A549 (cell line): ENCODE results near the gene ST3GAL5.
"Not testable (repeated sequence)": the region's sequence is repeated elsewhere in the genome, so short reads cannot be mapped to it uniquely, and the experiment has no call there.

Experiments
- BHLHE40 ChIP-seq: IDR thresholded peaks from 2 replicates; pipeline ENCODE4 v1.6.1; 2012; ENCODE audit warnings: low read depth, low read length, inconsistent platforms
- CHD4 ChIP-seq: fragments of 200-600 bp; sonication (generic); IDR thresholded peaks from 2 replicates; pipeline ENCODE4 v1.6.1; 2016; ENCODE audit warnings: antibody characterized with exemption, mild to moderate bottlenecking, borderline replicate concordance
- CTCF ChIP-seq: fragments of >200 bp; sonication (Bioruptor Twin); formaldehyde crosslinking; IDR thresholded peaks from 3 replicates; pipeline ENCODE4 v1.5.1; 2016
- JUNB ChIP-seq: fragments of >200 bp; sonication (Bioruptor Twin); formaldehyde crosslinking; IDR thresholded peaks from 2 replicates; pipeline ENCODE4 v1.6.1; 2016
- KDM1A ChIP-seq: fragments of 200-600 bp; sonication (generic); IDR thresholded peaks from 2 replicates; pipeline ENCODE4 v1.6.1; 2016; ENCODE audit warnings: low read depth, mild to moderate bottlenecking
- MYC ChIP-seq: IDR thresholded peaks from 2 replicates; pipeline ENCODE4 v1.6.1; 2012; ENCODE audit warnings: mild to moderate bottlenecking, inconsistent platforms, low read length, improper control_type of control experiment, borderline replicate concordance
- NPAS2 ChIP-seq: fragments of 250-450 bp; sonication (Bioruptor Pico); IDR thresholded peaks from 2 replicates; pipeline ENCODE4 v1.8.0; 2022; ENCODE audit warnings: mild to moderate bottlenecking, moderate library complexity, borderline replicate concordance
- REST ChIP-seq: fragments of 200-600 bp; sonication (generic); IDR thresholded peaks from 2 replicates; pipeline ENCODE4 v1.6.1; 2016; ENCODE audit warnings: antibody characterized with exemption, mild to moderate bottlenecking, moderate library complexity
- SMC3 ChIP-seq: fragments of >200 bp; sonication (Bioruptor Twin); formaldehyde crosslinking; IDR thresholded peaks from 3 replicates; pipeline ENCODE4 v1.6.1; 2018; ENCODE audit warnings: inconsistent platforms
- ZC3H11A ChIP-seq: fragments of 450-650 bp; IDR thresholded peaks from 2 replicates; pipeline ENCODE4 v1.6.1; 2014; ENCODE audit warnings: antibody characterized with exemption, mild to moderate bottlenecking
- TF ChIP-seq, protein P1 (sequence below): IDR thresholded peaks from 2 replicates; pipeline ENCODE4 v1.6.1; 2012; ENCODE audit warnings: low read depth, borderline replicate concordance

DNA sequence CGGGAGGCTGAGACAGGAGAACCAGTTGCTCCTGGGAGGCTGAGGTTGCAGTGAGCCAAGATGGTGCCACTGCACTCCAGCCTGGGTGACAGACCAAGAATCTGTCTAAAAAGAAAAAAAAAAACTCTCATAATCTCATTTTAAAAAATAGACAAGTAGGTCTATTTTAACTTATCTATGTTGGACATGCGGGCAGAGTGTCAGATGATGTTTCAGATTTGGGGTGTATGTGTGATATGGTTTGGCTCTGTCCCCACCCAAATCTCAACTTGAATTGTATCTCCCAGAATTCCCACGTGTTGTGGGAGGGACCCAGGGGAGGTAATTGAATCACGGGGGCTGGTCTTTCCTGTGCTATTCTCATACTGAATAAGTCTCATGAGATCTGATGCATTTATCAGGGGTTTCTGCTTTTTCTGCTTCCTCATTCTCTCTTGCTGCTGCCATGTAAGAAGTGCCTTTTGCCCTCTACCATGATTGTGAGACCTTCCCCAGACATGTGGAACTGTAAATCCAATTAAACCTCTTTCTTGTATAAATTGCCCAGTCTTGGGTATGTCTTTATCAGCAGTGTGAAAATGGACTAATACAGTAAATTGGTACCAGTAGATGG is 8.0 kb downstream of the ST3GAL5 start:
- not testable (repeated sequence) for TF ChIP-seq JUNB; REST; SMC3; KDM1A; CHD4; CTCF; MYC; NPAS2 (CRISPR knock-in tag); BHLHE40; ZC3H11A
- TF ChIP-seq, protein P1, sequence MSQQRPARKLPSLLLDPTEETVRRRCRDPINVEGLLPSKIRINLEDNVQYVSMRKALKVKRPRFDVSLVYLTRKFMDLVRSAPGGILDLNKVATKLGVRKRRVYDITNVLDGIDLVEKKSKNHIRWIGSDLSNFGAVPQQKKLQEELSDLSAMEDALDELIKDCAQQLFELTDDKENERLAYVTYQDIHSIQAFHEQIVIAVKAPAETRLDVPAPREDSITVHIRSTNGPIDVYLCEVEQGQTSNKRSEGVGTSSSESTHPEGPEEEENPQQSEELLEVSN = not testable (repeated sequence)
